Cardiac muscle cell (in vitro differentiated cells and primary cell): ENCODE results near the gene TFB2M. TPM values are rescaled to one million over a fixed set of nuclear protein-coding genes. Genes with fewer than 3 reads are reported as not detected.

Source experiments
- DNase-seq, 2 donors: peaks; one replicate each; pipeline versions ENCODE4 v3.0.0 to v3.0.0-alpha.2; 2010 to 2017; ENCODE audit warnings: low read depth in 1 of 2, low spot score in 1 of 2
- H3K27ac ChIP-seq: fragments of 200-600 bp; sonication (generic); 2 replicates; pipeline ENCODE4 v1.5.1; 2016
- H3K27me3 ChIP-seq: fragments of 200-600 bp; sonication (generic); 2 replicates; pipeline ENCODE4 v1.6.0; 2016; ENCODE audit warnings: control low read depth
- H3K36me3 ChIP-seq: fragments of 200-600 bp; sonication (generic); 2 replicates; pipeline ENCODE4 v1.5.1; 2016; ENCODE audit warnings: control low read depth
- H3K4me1 ChIP-seq: fragments of 200-600 bp; sonication (generic); 2 replicates; pipeline ENCODE4 v1.8.1; 2017; ENCODE audit warnings: low read depth, mild to moderate bottlenecking, mixed run types
- H3K4me3 ChIP-seq: fragments of 200-600 bp; sonication (generic); 2 replicates; pipeline ENCODE4 v1.5.1; 2016; ENCODE audit warnings: mild to moderate bottlenecking
- H3K9me3 ChIP-seq: fragments of 200-600 bp; sonication (generic); 2 replicates; pipeline ENCODE4 v1.5.1; 2017; ENCODE audit warnings: low read depth, mild to moderate bottlenecking, control low read depth
- CTCF ChIP-seq: IDR thresholded peaks from 2 replicates; pipeline ENCODE4 v1.5.1; 2012; ENCODE audit warnings: low read depth, mild to moderate bottlenecking, low read length
- polyA plus RNA-seq: library from polyadenylated mRNA; unstranded; fragments of >200 nt; fragmentation: Nextera tagmentation; extraction: Ambion mirVana; gene quantifications from 2 replicates; pipeline ENCODE4 v1.2.1, GENCODE V29; 2016
- total RNA-seq: library from RNA; depleted of rRNA; stranded (reverse); fragments of >200 nt; gene quantifications from 2 replicates; pipeline ENCODE4 v1.2.3, GENCODE V29; 2016

TFB2M gene
- total and polyA plus RNA-seq, 2 experiments from 2014 or later, result 7.3 to 9.4 TPM

- no peak for TF ChIP-seq CTCF
- H3K4me3 ChIP-seq, result no peak overlapping the region
- H3K4me1 ChIP-seq, result no peaks in the 10 kb centered on the region
- DNase-seq, result peak in 1 of 2 donors; percentile 58
- H3K9me3 ChIP-seq, result no peaks in the 10 kb centered on the region
- no peaks in the 10 kb centered on the region for H3K27me3 ChIP-seq
- no peaks in the 10 kb centered on the region for H3K36me3 ChIP-seq
- H3K27ac ChIP-seq, result no peak overlapping the region
Measured at GRCh38 chr1:246602194-246602593, 36.1 kb upstream of the TFB2M start.

- Histone ChIP-seq H3K4me1 (no peaks in the 10 kb centered on the region), H3K36me3 (no peaks in the 10 kb centered on the region), H3K27me3 (no peaks in the 10 kb centered on the region), H3K27ac (no peak overlapping the region), H3K4me3 (no peak overlapping the region), H3K9me3 (no peaks in the 10 kb centered on the region)
- no peak for DNase-seq
- no peak for TF ChIP-seq CTCF
Measured at GRCh38 chr1:246600579-246600978, 34.5 kb upstream of the TFB2M start.

- Histone ChIP-seq H3K36me3 (no peaks in the 10 kb centered on the region), H3K4me3 (no peak overlapping the region), H3K9me3 (no peaks in the 10 kb centered on the region), H3K4me1 (no peaks in the 10 kb centered on the region), H3K27ac (no peak overlapping the region), H3K27me3 (no peaks in the 10 kb centered on the region)
- TF ChIP-seq CTCF, result no peak
- no peak for DNase-seq
Measured at GRCh38 chr1:246599315-246599714, 33.3 kb upstream of the TFB2M start.

- no peak for TF ChIP-seq CTCF
- DNase-seq, result no peak
- Histone ChIP-seq H3K4me1 (no peaks in the 10 kb centered on the region), H3K27ac (no peak overlapping the region), H3K9me3 (no peaks in the 10 kb centered on the region), H3K36me3 (no peaks in the 10 kb centered on the region), H3K27me3 (no peaks in the 10 kb centered on the region), H3K4me3 (no peak overlapping the region)
Measured at GRCh38 chr1:246597971-246598370, 31.9 kb upstream of the TFB2M start.

- Histone ChIP-seq H3K27ac (no peak overlapping the region), H3K36me3 (no peaks in the 10 kb centered on the region), H3K4me1 (no peaks in the 10 kb centered on the region), H3K4me3 (no peak overlapping the region), H3K9me3 (no peaks in the 10 kb centered on the region), H3K27me3 (no peaks in the 10 kb centered on the region)
- DNase-seq, result peak in 1 of 2 donors; percentile 94
- TF ChIP-seq CTCF, result no peak
Measured at GRCh38 chr1:246597340-246597739, 31.3 kb upstream of the TFB2M start.

- Histone ChIP-seq H3K27me3 (no peaks in the 10 kb centered on the region), H3K4me3 (no peak overlapping the region), H3K4me1 (no peaks in the 10 kb centered on the region), H3K9me3 (no peaks in the 10 kb centered on the region), H3K27ac (no peak overlapping the region), H3K36me3 (peaks cover 5% of the 10 kb centered on the region)
- no peak for DNase-seq
- no peak for TF ChIP-seq CTCF
Measured at GRCh38 chr1:246595146-246595545, 29.1 kb upstream of the TFB2M start.
